Transverse colon (tissue), 4 donors: Measurements from ENCODE around the gene STN1. TPM values are rescaled to one million over a fixed set of nuclear protein-coding genes. Genes with fewer than 3 reads are reported as not detected.

ENCODE experiments used
- DNase-seq: peaks from one replicate; pipeline ENCODE4 v3.0.0-alpha.2; 2019
- H3K27ac ChIP-seq, 4 donors: fragments of 200-600 bp; sonication (generic); 2 replicates each; pipeline ENCODE4 v1.5.1; 2016 to 2018; ENCODE audit warnings: inconsistent platforms in 4 of 4
- H3K27me3 ChIP-seq: fragments of 200-600 bp; sonication (generic); 2 replicates; pipeline ENCODE4 v1.5.1; 2017; ENCODE audit warnings: inconsistent platforms
- H3K36me3 ChIP-seq, 4 donors: fragments of 200-600 bp; sonication (generic); 2 replicates each; pipeline ENCODE4 v1.5.1; 2017 to 2019; ENCODE audit warnings: inconsistent platforms in 4 of 4
- H3K4me1 ChIP-seq, 4 donors: fragments of 200-600 bp; sonication (generic); 2 replicates each; pipeline ENCODE4 v1.5.1; 2017 to 2020; ENCODE audit warnings: inconsistent platforms in 4 of 4
- H3K4me3 ChIP-seq, 4 donors: fragments of 200-600 bp; sonication (generic); 1 replicate in 1 of 4; 2 replicates in 3 of 4; pipeline versions ENCODE4 v1.5.1 to v1.6.1; 2017 to 2019; ENCODE audit warnings: inconsistent platforms in 4 of 4
- H3K9me3 ChIP-seq, 2 donors: fragments of 200-600 bp; sonication (generic); 2 replicates each; pipeline ENCODE4 v1.5.1; 2017 to 2019; ENCODE audit warnings: inconsistent platforms in 2 of 2
- CTCF ChIP-seq, 5 experiments: fragments of 200-600 bp in 3 of 5; fragments of 450-650 bp in 2 of 5; sonication (generic) in 3 of 5; IDR thresholded peaks; 1 replicate in 2 of 5; 2 replicates in 3 of 5; pipeline ENCODE4 v1.5.1; 2016 to 2017; ENCODE audit warnings: antibody characterized with exemption in 5 of 5, inconsistent platforms in 3 of 5, mild to moderate bottlenecking in 2 of 5, moderate library complexity in 1 of 5
- EP300 ChIP-seq: sonication (generic); formaldehyde crosslinking; IDR thresholded peaks from one replicate; pipeline ENCODE4 v1.6.1; 2017; ENCODE audit warnings: antibody characterized with exemption, low read depth
- POLR2A ChIP-seq: fragments of 450-650 bp; IDR thresholded peaks from one replicate; pipeline ENCODE4 v1.6.1; 2016; ENCODE audit warnings: antibody characterized with exemption, mild to moderate bottlenecking, moderate library complexity
- POLR2AphosphoS5 ChIP-seq, 3 donors: sonication (generic); formaldehyde crosslinking; IDR thresholded peaks; one replicate each; pipeline ENCODE4 v1.6.1; 2016; ENCODE audit warnings: antibody characterized with exemption in 3 of 3
- WGBS, 2 donors: methylation state at CpG; one replicate each; pipeline ENCODE4 v1.1.5; 2018; ENCODE audit warnings: low coverage in 1 of 2; 5-methylcytosine and 5-hydroxymethylcytosine counted together
- in situ Hi-C, 4 donors: fragments of 200-750 bp; cut with MboI; loops; one replicate each; pipeline versions ENCODE4 v1.15.0 to v1.15.1; 2017; ENCODE audit warnings: low sequenced_read_pairs in 3 of 4, low pct_ligation_motif_present in 1 of 4, low pct_unique_long_range_greater_than_20kb in 1 of 4
- intact Hi-C: fragments of 100-400 bp; cut with DNase I; formaldehyde crosslinking; loops from one replicate; pipeline ENCODE4 v1.15.1; 2023; ENCODE audit warnings: low total_unique reads
- total RNA-seq, 4 donors: library from RNA; depleted of rRNA; stranded (reverse); fragments of >200 nt; gene quantifications; one replicate each; pipeline ENCODE4 v1.1.0, GENCODE V29; 2016

The STN1 gene
- total RNA-seq, 4 donors from 2014 or later = 20.8 to 31.8 (median 26.4) TPM

- intact Hi-C loops = loop anchor here (10.0 kb wide), 1 partner anchor 232 kb away; no protein-coding TSS in a partner anchor
- Histone ChIP-seq H3K9me3 (no peaks in the 10 kb centered on the region), H3K4me3 (no peak overlapping the region), H3K27me3 (no peaks in the 10 kb centered on the region), H3K27ac (no peak overlapping the region), H3K4me1 (peaks cover 0 to 15% (median 4%) of the 10 kb centered on the region in 4 donors), H3K36me3 (peaks cover 0 to 27% (median 6%) of the 10 kb centered on the region in 4 donors)
- WGBS, 2 donors = 90% methylated on average over 8 of the region's 8 CpGs; no CpG with 5 or more reads in 1 of the 2 donors
- no peak for TF ChIP-seq EP300
- TF ChIP-seq POLR2AphosphoS5 (IDR thresholded peaks at IDR 0.05) = no peak
- TF ChIP-seq CTCF (IDR thresholded peaks at IDR 0.05) = no peak
- no peak for TF ChIP-seq POLR2A
- in situ Hi-C loops = loop anchor here in 2 of 4 donors (25.0 kb wide), 2 partner anchors 205 to 330 kb away; partner anchors contain the start of gene COL17A1 (in 1 of the 2)
- DNase-seq = no peak
Measured at GRCh38 chr10:103882285-103883007, 35.5 kb downstream of the STN1 start.

- TF ChIP-seq EP300 (no peak), POLR2A (no peak), CTCF (IDR thresholded peaks at IDR 0.05) (no peak), POLR2AphosphoS5 (IDR thresholded peaks at IDR 0.05) (no peak)
- no peak overlapping the region for H3K27ac ChIP-seq
- peaks cover 0 to 7% (median 0%) of the 10 kb centered on the region in 4 donors for H3K4me1 ChIP-seq
- H3K27me3 ChIP-seq = no peaks in the 10 kb centered on the region
- H3K9me3 ChIP-seq = no peaks in the 10 kb centered on the region
- WGBS, 2 donors = 85 to 92% methylated on average over 14 to 15 of the region's 15 CpGs
- intact Hi-C loops = loop anchor here (10.0 kb wide), 1 partner anchor 233 kb away; no protein-coding TSS in a partner anchor
- H3K36me3 ChIP-seq = peaks cover 0 to 32% (median 6%) of the 10 kb centered on the region in 4 donors
- no peak overlapping the region for H3K4me3 ChIP-seq
- in situ Hi-C loops = loop anchor here in 2 of 4 donors (25.0 kb wide), 2 partner anchors 206 to 331 kb away; partner anchors contain the start of gene COL17A1 (in 1 of the 2)
- DNase-seq = no peak
Measured at GRCh38 chr10:103881416-103882284, 36.3 kb downstream of the STN1 start.

GRCh38 chr10:103879831-103880230, 38.2 kb downstream of the STN1 start:
- WGBS, 2 donors = 87 to 100% methylated on average over 1 to 7 of the region's 7 CpGs
- no peak for TF ChIP-seq EP300
- no peak for TF ChIP-seq POLR2AphosphoS5 (IDR thresholded peaks at IDR 0.05)
- no peak for TF ChIP-seq CTCF (IDR thresholded peaks at IDR 0.05)
- no peak for TF ChIP-seq POLR2A
- H3K36me3 ChIP-seq = peaks cover 0 to 32% (median 6%) of the 10 kb centered on the region in 4 donors
- no peak overlapping the region for H3K27ac ChIP-seq
- peaks cover 0 to 3% (median 0%) of the 10 kb centered on the region in 4 donors for H3K4me1 ChIP-seq
- intact Hi-C loops = loop anchor here (10.0 kb wide), 1 partner anchor 235 kb away; no protein-coding TSS in a partner anchor
- H3K27me3 ChIP-seq = no peaks in the 10 kb centered on the region
- no peaks in the 10 kb centered on the region for H3K9me3 ChIP-seq
- no peak for DNase-seq
- no peak overlapping the region for H3K4me3 ChIP-seq
- in situ Hi-C loops = loop anchor here in 2 of 4 donors (25.0 kb wide), 2 partner anchors 207 to 332 kb away; partner anchors contain the start of gene COL17A1 (in 1 of the 2)
